RWPE1 (cell line): ENCODE measurements around the gene SORCS1.

Experiments used
- CTCF ChIA-PET: fragments of 350-600 bp; sonication (Branson Sonifier 250); formaldehyde crosslinking; extraction: SDS; loops from one replicate; lab custom pipeline; 2021; lab: Yijun Ruan, JAX
- POLR2A ChIA-PET: fragments of 400-600 bp; formaldehyde crosslinking; extraction: SDS; loops from one replicate; lab custom pipeline; 2020; ENCODE audit warnings: antibody characterized with exemption; ENCODE audit not compliant: low non-redundant PET; lab: Yijun Ruan, JAX
- DNase-seq: peaks from one replicate; pipeline ENCODE4 v3.0.0; 2012; ENCODE audit warnings: low spot score
- H3K27ac ChIP-seq: fragments of 450-650 bp; 2 replicates; pipeline ENCODE4 v1.5.1; 2017
- CTCF ChIP-seq: fragments of 450-650 bp; conservative IDR thresholded peaks from 2 replicates; pipeline ENCODE4 v1.5.1; 2017; ENCODE audit warnings: low read depth, mild to moderate bottlenecking

Gene SORCS1

DNA sequence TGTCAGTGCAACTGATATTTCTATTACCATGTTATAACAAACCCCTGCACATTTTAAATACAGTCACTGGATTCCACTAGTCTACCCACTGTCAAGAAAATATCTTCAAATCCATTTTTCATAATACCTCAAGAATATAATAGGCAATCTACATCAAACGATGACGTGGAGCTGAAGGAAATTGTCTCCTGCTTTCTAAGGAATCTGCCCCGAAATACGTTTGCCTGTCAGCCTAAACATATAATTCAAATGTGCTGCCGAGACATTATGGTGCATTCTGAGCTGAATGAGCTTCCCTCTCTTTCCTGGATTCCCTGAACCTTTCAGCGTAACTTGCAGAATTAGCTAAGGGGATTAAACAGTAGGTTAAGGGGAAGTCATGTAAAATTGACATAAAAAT lies 306.8 kb downstream of the SORCS1 start:
- ChIA-PET POLR2A (no interaction called here), CTCF (no interaction called here)
- TF ChIP-seq CTCF = no peak
- no peak overlapping the region for H3K27ac ChIP-seq
- no peak for DNase-seq

DNA sequence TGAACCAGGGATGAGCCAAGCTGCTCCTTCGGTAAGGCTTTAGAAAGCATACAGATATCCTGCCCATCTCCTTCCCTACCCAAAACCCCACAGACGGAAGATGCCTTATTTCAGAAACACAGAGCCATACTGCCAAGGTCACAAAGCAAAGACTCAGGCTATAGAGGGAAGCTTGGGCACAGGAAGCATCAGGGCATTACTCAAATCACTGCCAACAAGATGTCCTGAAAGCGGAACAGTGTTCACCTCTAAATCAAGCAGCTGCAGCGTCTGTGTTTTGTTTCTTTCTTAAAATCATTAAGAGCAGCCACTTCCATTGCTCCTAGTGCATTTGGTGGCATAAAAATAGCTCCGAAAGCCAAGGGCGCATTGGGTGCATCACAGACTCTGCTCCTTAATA lies 307.3 kb downstream of the SORCS1 start:
- TF ChIP-seq CTCF = no peak
- no peak overlapping the region for H3K27ac ChIP-seq
- ChIA-PET CTCF (no interaction called here), POLR2A (no interaction called here)
- no peak for DNase-seq

DNA sequence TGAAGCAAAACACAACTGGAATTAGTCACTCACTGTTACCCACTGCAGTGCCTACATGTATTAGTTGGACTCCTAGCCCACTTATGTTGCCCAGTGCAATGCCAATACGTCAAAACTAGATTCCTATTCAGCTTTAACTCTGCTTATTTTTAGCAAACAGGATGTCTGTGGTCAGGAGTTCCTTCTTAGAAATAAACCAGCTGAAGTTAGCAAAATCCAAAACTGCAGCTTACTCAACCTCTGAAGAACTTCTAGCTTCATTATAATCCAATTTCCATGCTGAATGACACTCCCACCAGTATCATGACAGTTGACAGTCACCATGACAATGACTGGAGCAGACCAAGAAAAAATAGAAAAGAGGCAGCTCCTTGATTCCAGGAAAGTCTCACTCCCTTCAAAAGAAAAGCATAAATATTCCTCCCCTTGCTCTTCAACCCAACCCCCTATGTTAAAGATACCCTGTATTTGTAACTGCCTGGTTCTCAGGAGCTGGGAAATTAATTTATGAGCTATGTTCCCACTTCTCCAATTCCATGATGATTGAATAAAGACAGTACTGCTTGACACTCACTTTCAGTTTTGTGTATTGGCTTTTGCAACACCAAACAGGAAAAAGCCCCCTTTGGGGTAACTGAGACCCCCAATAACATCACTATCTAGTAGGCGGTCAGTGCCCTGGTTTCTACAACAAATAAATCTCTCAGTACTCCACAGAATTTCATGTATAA lies 327.4 kb downstream of the SORCS1 start:
- DNase-seq = no peak
- H3K27ac ChIP-seq = no peak overlapping the region
- no peak for TF ChIP-seq CTCF
- ChIA-PET CTCF (no interaction called here), POLR2A (no interaction called here)

- TF ChIP-seq CTCF = no peak
- no peak overlapping the region for H3K27ac ChIP-seq
- no peak for DNase-seq
- POLR2A ChIA-PET = no interaction called here
- CTCF ChIA-PET = no interaction called here
Measured at GRCh38 chr10:106832846-106833245, 331.7 kb downstream of the SORCS1 start.

- no peak for TF ChIP-seq CTCF
- no peak for DNase-seq
- peak overlapping the region; percentile 60 for H3K27ac ChIP-seq
- POLR2A ChIA-PET = no interaction called here
- CTCF ChIA-PET = no interaction called here
Measured at GRCh38 chr10:106830471-106830870, 334.0 kb downstream of the SORCS1 start.

DNA sequence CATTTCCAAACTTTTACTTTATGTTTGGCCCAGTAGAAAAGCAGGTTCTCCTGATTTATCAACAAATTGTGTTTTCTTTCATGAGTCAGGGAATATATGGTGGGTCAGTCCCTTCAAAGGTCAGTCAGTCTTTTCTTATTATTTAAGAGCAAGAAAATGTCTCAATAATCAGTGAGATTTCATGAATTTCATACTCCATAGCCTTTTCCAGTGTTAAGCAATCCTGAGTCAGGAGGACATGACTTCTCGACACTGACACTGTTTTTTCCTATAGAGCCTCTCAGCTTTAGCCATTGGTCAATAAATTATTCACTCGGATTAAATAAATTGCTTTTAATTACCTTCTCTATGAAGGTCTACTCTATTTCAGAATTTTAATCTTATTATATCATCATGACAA lies 334.5 kb downstream of the SORCS1 start:
- H3K27ac ChIP-seq = no peak overlapping the region
- DNase-seq = no peak
- no peak for TF ChIP-seq CTCF
- POLR2A ChIA-PET = no interaction called here
- CTCF ChIA-PET = no interaction called here
